SK-N-SH (cell line): ENCODE data around the gene STC2. TPM values are rescaled to one million over a fixed set of nuclear protein-coding genes. Genes with fewer than 3 reads are reported as not detected.

Experiments
- CTCF ChIA-PET: fragments of 300-600, 350-600 bp; formaldehyde crosslinking; extraction: SDS; loops from one replicate; lab custom pipeline; 2021; lab: Yijun Ruan, JAX
- POLR2A ChIA-PET: fragments of 350-600 bp; sonication (Branson Sonifier 250); formaldehyde crosslinking; extraction: SDS; loops from one replicate; lab custom pipeline; 2020; ENCODE audit warnings: antibody characterized with exemption, inconsistent platforms; lab: Yijun Ruan, JAX
- DNase-seq: peaks from one replicate; pipeline ENCODE4 v3.0.0; 2012
- H2AFZ ChIP-seq: fragments of 200-600 bp; sonication (generic); 2 replicates; pipeline ENCODE4 v1.8.1; 2016; ENCODE audit warnings: antibody characterized with exemption, mild to moderate bottlenecking, low read depth
- H3F3A ChIP-seq: fragments of 200-600 bp; sonication (generic); replicated peaks from 2 replicates; pipeline ENCODE3; 2016; ENCODE audit warnings: antibody characterized with exemption, mild to moderate bottlenecking; ENCODE audit not compliant: insufficient read depth
- H3K27ac ChIP-seq, 2 experiments: fragments of 200-500 bp in 1 of 2; fragments of 200-600 bp in 1 of 2; sonication (Bioruptor generic) in 1 of 2; sonication (generic), shearing (Covaris generic) in 1 of 2; 2 replicates each; pipeline versions ENCODE4 v1.5.1 to v1.6.1; 2014 to 2016; ENCODE audit warnings: low read depth in 2 of 2, inconsistent platforms in 1 of 2, low read length in 1 of 2, mild to moderate bottlenecking in 1 of 2, mixed read lengths in 1 of 2
- H3K27me3 ChIP-seq: fragments of 200-600 bp; sonication (generic), shearing (Covaris generic); 2 replicates; pipeline ENCODE4 v1.6.1; 2016; ENCODE audit warnings: mixed run types; ENCODE audit not compliant: insufficient read depth
- H3K36me3 ChIP-seq, 2 experiments: fragments of 200-500 bp in 1 of 2; fragments of 200-600 bp in 1 of 2; sonication (Bioruptor generic) in 1 of 2; sonication (generic) in 1 of 2; replicated peaks in 1 of 2; 2 replicates each; pipeline versions ENCODE3 to v1.5.1; 2014 to 2016; ENCODE audit warnings: low read length in 1 of 2, mild to moderate bottlenecking in 1 of 2; ENCODE audit not compliant: insufficient read depth in 2 of 2, control insufficient read depth in 1 of 2
- H3K4me1 ChIP-seq, 2 experiments: fragments of 200-500 bp in 1 of 2; fragments of 200-600 bp in 1 of 2; sonication (Bioruptor generic) in 1 of 2; sonication (generic), shearing (Covaris generic) in 1 of 2; 2 replicates each; pipeline versions ENCODE4 v1.5.1 to v1.6.1; 2014 to 2016; ENCODE audit warnings: low read depth in 1 of 2, low read length in 1 of 2, mixed run types in 1 of 2; ENCODE audit not compliant: insufficient read depth in 2 of 2, control insufficient read depth in 1 of 2
- H3K4me2 ChIP-seq: fragments of 200-600 bp; sonication (generic), shearing (Covaris generic); 2 replicates; pipeline ENCODE4 v1.6.1; 2017; ENCODE audit warnings: mixed run types
- H3K4me3 ChIP-seq, 2 experiments: fragments of 200-500 bp in 1 of 2; fragments of 200-600 bp in 1 of 2; sonication (Bioruptor generic) in 1 of 2; sonication (generic), shearing (Covaris generic) in 1 of 2; 2 replicates each; pipeline versions ENCODE4 v1.5.1 to v1.8.1; 2014 to 2016; ENCODE audit warnings: low read depth in 2 of 2, inconsistent platforms in 1 of 2, low read length in 1 of 2, mild to moderate bottlenecking in 1 of 2, mixed read lengths in 1 of 2, moderate library complexity in 1 of 2
- H3K79me2 ChIP-seq: fragments of 200-600 bp; sonication (generic); 2 replicates; pipeline ENCODE4 v1.8.1; 2017; ENCODE audit warnings: mild to moderate bottlenecking; ENCODE audit not compliant: insufficient read depth
- H3K9ac ChIP-seq: fragments of 200-600 bp; sonication (generic); 2 replicates; pipeline ENCODE4 v1.6.1; 2017; ENCODE audit warnings: mixed run types
- H3K9me2 ChIP-seq: fragments of 200-600 bp; sonication (generic); 2 replicates; pipeline ENCODE4 v1.6.1; 2017; ENCODE audit warnings: mixed run types
- H3K9me3 ChIP-seq: fragments of 200-600 bp; sonication (generic); 2 replicates; pipeline ENCODE4 v1.6.1; 2017; ENCODE audit warnings: mixed run types, mild to moderate bottlenecking, moderate library complexity
- H4K20me1 ChIP-seq: fragments of 200-600 bp; sonication (generic); 2 replicates; pipeline ENCODE4 v1.6.1; 2017; ENCODE audit warnings: mild to moderate bottlenecking, mixed run types; ENCODE audit not compliant: insufficient read depth
- CHD2 ChIP-seq: fragments of 150-350 bp; IDR thresholded peaks from 2 replicates; pipeline ENCODE4 v1.6.1; 2018; ENCODE audit warnings: low read length; ENCODE audit not compliant: partially characterized antibody
- EZH2phosphoT487 ChIP-seq: fragments of 200-600 bp; sonication (generic); IDR thresholded peaks from 2 replicates; pipeline ENCODE4 v1.6.1; 2017; ENCODE audit warnings: low read depth, mixed run types, mild to moderate bottlenecking, antibody characterized with exemption, moderate library complexity, borderline replicate concordance
- FOXJ3 ChIP-seq: sonication (generic); formaldehyde crosslinking; IDR thresholded peaks from 2 replicates; pipeline ENCODE4 v1.5.1; 2020; ENCODE audit warnings: mild to moderate bottlenecking, missing genetic modification reagents
- FOXM1 ChIP-seq: IDR thresholded peaks from 2 replicates; pipeline ENCODE4 v1.4.0; 2012; ENCODE audit warnings: low read depth, mild to moderate bottlenecking
- GABPA ChIP-seq: IDR thresholded peaks from 2 replicates; pipeline ENCODE4 v1.4.0; 2012; ENCODE audit warnings: low read depth, mild to moderate bottlenecking
- GATA2 ChIP-seq: sonication (generic); formaldehyde crosslinking; IDR thresholded peaks from 2 replicates; pipeline ENCODE4 v1.5.0; 2020; ENCODE audit warnings: mild to moderate bottlenecking, missing genetic modification reagents
- MEF2A ChIP-seq: IDR thresholded peaks from 2 replicates; pipeline ENCODE4 v1.4.0; 2012; ENCODE audit warnings: low read depth, borderline replicate concordance
- NRF1 ChIP-seq: IDR thresholded peaks from 2 replicates; pipeline ENCODE4 v1.6.1; 2012; ENCODE audit warnings: low read depth, mild to moderate bottlenecking, low read length
- POLR2AphosphoS5 ChIP-seq: IDR thresholded peaks from 2 replicates; pipeline ENCODE4 v1.6.1; 2012; ENCODE audit warnings: low read depth, low read length
- RAD21 ChIP-seq: IDR thresholded peaks from 2 replicates; pipeline ENCODE4 v1.6.1; 2012; ENCODE audit warnings: mild to moderate bottlenecking, low read length
- RCOR1 ChIP-seq: fragments of 150-350 bp; IDR thresholded peaks from 2 replicates; pipeline ENCODE4 v1.6.1; 2017; ENCODE audit warnings: antibody characterized with exemption, low read length
- RFX5 ChIP-seq: IDR thresholded peaks from 2 replicates; pipeline ENCODE4 v1.6.1; 2012; ENCODE audit warnings: mild to moderate bottlenecking, improper control_type of control experiment, low read length
- SMC3 ChIP-seq: IDR thresholded peaks from 2 replicates; pipeline ENCODE4 v1.6.1; 2012; ENCODE audit warnings: low read depth, low read length, improper control_type of control experiment
- TAF1 ChIP-seq: IDR thresholded peaks from 2 replicates; pipeline ENCODE4 v1.6.1; 2012; ENCODE audit warnings: low read depth, mild to moderate bottlenecking, low read length, moderate library complexity, borderline replicate concordance
- TCF12 ChIP-seq: IDR thresholded peaks from 2 replicates; pipeline ENCODE4 v1.4.0; 2012
- WGBS: methylation state at CpG from one replicate; pipeline ENCODE4 v1.1.6; 2017; ENCODE audit warnings: low lambda C conversion rate; 5-methylcytosine and 5-hydroxymethylcytosine counted together
- polyA plus RNA-seq, 3 experiments: library from polyadenylated mRNA; depleted of rRNA; stranded (reverse); fragments of >200 nt; gene quantifications; 2 replicates each; pipeline ENCODE4 v1.2.3, GENCODE V29; 2012
- TF ChIP-seq, protein P1 (sequence below): IDR thresholded peaks from 2 replicates; pipeline ENCODE4 v1.4.0; 2012; ENCODE audit warnings: low read depth
- TF ChIP-seq, protein P2 (sequence below): fragments of 150-350 bp; IDR thresholded peaks from 2 replicates; pipeline ENCODE4 v1.6.1; 2016; ENCODE audit warnings: mild to moderate bottlenecking, low read depth, low read length
- TF ChIP-seq, protein P3 (sequence below): fragments of 200-600 bp; sonication (generic); IDR thresholded peaks from 2 replicates; pipeline ENCODE4 v1.6.1; 2017; ENCODE audit warnings: antibody characterized with exemption, mild to moderate bottlenecking, moderate library complexity
- TF ChIP-seq, protein P4 (sequence below): fragments of 150-350 bp; IDR thresholded peaks from 2 replicates; pipeline ENCODE4 v1.6.1; 2017; ENCODE audit warnings: antibody characterized with exemption, low read length, low read depth, borderline replicate concordance
- TF ChIP-seq, protein P5 (sequence below): IDR thresholded peaks from 2 replicates; pipeline ENCODE4 v1.6.1; 2012; ENCODE audit warnings: mild to moderate bottlenecking, low read depth, low read length, moderate library complexity

STC2 gene
- polyA plus RNA-seq, 1 of the 3 experiments (the other 2 are of a cell fraction) = 5.9 TPM

DNA sequence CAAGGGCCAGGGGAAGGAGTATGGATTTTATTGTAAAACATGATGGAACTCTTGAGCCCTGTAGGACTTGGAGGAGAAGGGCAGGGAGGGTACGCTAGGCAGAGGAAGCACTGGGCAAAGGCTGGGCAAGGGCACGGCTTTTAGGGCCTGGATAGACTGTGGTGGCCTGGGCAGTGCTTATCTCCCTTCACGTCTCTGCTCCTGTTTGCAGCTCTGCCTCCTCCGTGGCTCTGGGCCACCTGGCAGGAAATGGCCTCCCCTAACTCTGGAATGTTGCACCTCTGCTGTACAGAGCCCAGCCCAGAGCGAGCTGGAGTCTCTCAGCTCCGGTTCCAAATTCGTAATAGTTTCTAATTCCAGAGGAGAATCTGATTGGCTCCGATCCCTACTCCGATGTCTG lies 12.2 kb upstream of the STC2 start:
- no peak overlapping the region for H3K4me3 ChIP-seq
- no peaks in the 10 kb centered on the region for H3K9me2 ChIP-seq
- H4K20me1 ChIP-seq = no peaks in the 10 kb centered on the region
- H3K9ac ChIP-seq = no peak overlapping the region
- H3K27ac ChIP-seq = no peak overlapping the region
- H3K9me3 ChIP-seq = no peaks in the 10 kb centered on the region
- H3K79me2 ChIP-seq = no peaks in the 10 kb centered on the region
- TF ChIP-seq, protein P1, sequence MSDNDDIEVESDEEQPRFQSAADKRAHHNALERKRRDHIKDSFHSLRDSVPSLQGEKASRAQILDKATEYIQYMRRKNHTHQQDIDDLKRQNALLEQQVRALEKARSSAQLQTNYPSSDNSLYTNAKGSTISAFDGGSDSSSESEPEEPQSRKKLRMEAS = no peak
- TF ChIP-seq RAD21 (no peak), GABPA (no peak), MEF2A (no peak), TAF1 (no peak), GATA2 (CRISPR knock-in tag) (no peak), TCF12 (no peak), POLR2AphosphoS5 (no peak), FOXJ3 (CRISPR knock-in tag) (no peak), FOXM1 (no peak)
- H3K4me2 ChIP-seq = no peak overlapping the region
- ChIA-PET CTCF (interaction anchor here (0.8 to 1.2 kb wide), 2 partner anchors 9 to 46 kb away, joined by 4 read pairs; no protein-coding TSS in a partner anchor), POLR2A (no interaction called here)
- H3K27me3 ChIP-seq = no peaks in the 10 kb centered on the region
- 34% methylated on average over 5 of the region's 9 CpGs for WGBS
- H3K4me1 ChIP-seq = no peaks in the 10 kb centered on the region
- no peaks in the 10 kb centered on the region for H3F3A ChIP-seq
- H3K36me3 ChIP-seq = no peaks in the 10 kb centered on the region
- H2AFZ ChIP-seq = no peak overlapping the region
- no peak for DNase-seq

DNA sequence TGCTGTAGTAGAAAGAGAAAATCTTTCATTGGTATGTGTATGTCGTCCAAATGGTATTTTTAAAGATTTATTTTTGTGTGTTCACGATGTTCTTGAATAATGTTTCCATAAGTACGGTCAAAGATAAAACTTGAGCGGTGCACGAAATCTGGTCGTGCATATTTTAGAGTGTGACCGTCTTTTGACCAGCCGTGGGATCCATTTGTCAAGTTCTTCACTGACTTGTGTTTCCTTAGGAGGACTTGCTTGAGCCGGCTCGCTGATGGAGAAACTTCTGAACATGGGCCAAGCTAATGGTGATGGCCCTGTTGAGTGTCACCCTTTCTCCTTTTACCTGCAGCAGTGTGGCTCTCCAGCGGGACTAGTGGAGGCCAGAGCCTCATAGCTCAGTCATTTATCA lies 11.1 kb upstream of the STC2 start:
- Histone ChIP-seq H2AFZ (no peak overlapping the region), H3K36me3 (no peaks in the 10 kb centered on the region), H4K20me1 (no peaks in the 10 kb centered on the region), H3K9ac (no peak overlapping the region), H3F3A (peaks cover 7% of the 10 kb centered on the region), H3K79me2 (no peaks in the 10 kb centered on the region), H3K4me1 (no peaks in the 10 kb centered on the region), H3K27me3 (no peaks in the 10 kb centered on the region), H3K9me2 (no peaks in the 10 kb centered on the region), H3K4me3 (no peak overlapping the region), H3K27ac (no peak overlapping the region), H3K4me2 (no peak overlapping the region), H3K9me3 (no peaks in the 10 kb centered on the region)
- TF ChIP-seq CHD2 (no peak), POLR2AphosphoS5 (no peak), EZH2phosphoT487 (no peak), MEF2A (no peak), GABPA (no peak), RFX5 (no peak), SMC3 (no peak), RCOR1 (no peak), NRF1 (no peak)
- TF ChIP-seq, protein P2, sequence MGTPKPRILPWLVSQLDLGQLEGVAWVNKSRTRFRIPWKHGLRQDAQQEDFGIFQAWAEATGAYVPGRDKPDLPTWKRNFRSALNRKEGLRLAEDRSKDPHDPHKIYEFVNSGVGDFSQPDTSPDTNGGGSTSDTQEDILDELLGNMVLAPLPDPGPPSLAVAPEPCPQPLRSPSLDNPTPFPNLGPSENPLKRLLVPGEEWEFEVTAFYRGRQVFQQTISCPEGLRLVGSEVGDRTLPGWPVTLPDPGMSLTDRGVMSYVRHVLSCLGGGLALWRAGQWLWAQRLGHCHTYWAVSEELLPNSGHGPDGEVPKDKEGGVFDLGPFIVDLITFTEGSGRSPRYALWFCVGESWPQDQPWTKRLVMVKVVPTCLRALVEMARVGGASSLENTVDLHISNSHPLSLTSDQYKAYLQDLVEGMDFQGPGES = no peak
- TF ChIP-seq, protein P3, sequence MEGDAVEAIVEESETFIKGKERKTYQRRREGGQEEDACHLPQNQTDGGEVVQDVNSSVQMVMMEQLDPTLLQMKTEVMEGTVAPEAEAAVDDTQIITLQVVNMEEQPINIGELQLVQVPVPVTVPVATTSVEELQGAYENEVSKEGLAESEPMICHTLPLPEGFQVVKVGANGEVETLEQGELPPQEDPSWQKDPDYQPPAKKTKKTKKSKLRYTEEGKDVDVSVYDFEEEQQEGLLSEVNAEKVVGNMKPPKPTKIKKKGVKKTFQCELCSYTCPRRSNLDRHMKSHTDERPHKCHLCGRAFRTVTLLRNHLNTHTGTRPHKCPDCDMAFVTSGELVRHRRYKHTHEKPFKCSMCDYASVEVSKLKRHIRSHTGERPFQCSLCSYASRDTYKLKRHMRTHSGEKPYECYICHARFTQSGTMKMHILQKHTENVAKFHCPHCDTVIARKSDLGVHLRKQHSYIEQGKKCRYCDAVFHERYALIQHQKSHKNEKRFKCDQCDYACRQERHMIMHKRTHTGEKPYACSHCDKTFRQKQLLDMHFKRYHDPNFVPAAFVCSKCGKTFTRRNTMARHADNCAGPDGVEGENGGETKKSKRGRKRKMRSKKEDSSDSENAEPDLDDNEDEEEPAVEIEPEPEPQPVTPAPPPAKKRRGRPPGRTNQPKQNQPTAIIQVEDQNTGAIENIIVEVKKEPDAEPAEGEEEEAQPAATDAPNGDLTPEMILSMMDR = no peak
- TF ChIP-seq, protein P4, sequence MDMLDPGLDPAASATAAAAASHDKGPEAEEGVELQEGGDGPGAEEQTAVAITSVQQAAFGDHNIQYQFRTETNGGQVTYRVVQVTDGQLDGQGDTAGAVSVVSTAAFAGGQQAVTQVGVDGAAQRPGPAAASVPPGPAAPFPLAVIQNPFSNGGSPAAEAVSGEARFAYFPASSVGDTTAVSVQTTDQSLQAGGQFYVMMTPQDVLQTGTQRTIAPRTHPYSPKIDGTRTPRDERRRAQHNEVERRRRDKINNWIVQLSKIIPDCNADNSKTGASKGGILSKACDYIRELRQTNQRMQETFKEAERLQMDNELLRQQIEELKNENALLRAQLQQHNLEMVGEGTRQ = no peak
- TF ChIP-seq, protein P5, sequence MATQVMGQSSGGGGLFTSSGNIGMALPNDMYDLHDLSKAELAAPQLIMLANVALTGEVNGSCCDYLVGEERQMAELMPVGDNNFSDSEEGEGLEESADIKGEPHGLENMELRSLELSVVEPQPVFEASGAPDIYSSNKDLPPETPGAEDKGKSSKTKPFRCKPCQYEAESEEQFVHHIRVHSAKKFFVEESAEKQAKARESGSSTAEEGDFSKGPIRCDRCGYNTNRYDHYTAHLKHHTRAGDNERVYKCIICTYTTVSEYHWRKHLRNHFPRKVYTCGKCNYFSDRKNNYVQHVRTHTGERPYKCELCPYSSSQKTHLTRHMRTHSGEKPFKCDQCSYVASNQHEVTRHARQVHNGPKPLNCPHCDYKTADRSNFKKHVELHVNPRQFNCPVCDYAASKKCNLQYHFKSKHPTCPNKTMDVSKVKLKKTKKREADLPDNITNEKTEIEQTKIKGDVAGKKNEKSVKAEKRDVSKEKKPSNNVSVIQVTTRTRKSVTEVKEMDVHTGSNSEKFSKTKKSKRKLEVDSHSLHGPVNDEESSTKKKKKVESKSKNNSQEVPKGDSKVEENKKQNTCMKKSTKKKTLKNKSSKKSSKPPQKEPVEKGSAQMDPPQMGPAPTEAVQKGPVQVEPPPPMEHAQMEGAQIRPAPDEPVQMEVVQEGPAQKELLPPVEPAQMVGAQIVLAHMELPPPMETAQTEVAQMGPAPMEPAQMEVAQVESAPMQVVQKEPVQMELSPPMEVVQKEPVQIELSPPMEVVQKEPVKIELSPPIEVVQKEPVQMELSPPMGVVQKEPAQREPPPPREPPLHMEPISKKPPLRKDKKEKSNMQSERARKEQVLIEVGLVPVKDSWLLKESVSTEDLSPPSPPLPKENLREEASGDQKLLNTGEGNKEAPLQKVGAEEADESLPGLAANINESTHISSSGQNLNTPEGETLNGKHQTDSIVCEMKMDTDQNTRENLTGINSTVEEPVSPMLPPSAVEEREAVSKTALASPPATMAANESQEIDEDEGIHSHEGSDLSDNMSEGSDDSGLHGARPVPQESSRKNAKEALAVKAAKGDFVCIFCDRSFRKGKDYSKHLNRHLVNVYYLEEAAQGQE = no peak
- ChIA-PET CTCF (interaction anchor here (0.6 to 13.7 kb wide), 3 partner anchors 42 to 234 kb away, joined by 3 to 503 read pairs (median 3); no protein-coding TSS in a partner anchor), POLR2A (no interaction called here)
- DNase-seq = no peak
- 89% methylated on average over 10 of the region's 11 CpGs for WGBS
